ENCODE results near the gene ZSCAN10.
"Not testable (repeated sequence)": the region's sequence is repeated elsewhere in the genome, so short reads cannot be mapped to it uniquely, and the experiment has no call there.

The ZSCAN10 gene

GRCh38 chr16:3085868-3086595, 13.1 kb downstream of the ZSCAN10 start:
- no peak for DNase-seq (ENCODE audit: low read depth in 2 of 2)

- no peak for DNase-seq (ENCODE audit: low read depth in 2 of 2)
These were observed 14.0 kb downstream of the ZSCAN10 start for GRCh38 chr16:3084969-3085670.

GRCh38 chr16:3084491-3084890, 14.6 kb downstream of the ZSCAN10 start:
- no peak for DNase-seq (ENCODE audit: low read depth in 2 of 2)

- DNase-seq (ENCODE audit: low read depth in 2 of 2): not testable (repeated sequence)
These were observed 15.7 kb downstream of the ZSCAN10 start for GRCh38 chr16:3083408-3083807.

GRCh38 chr16:3081957-3082356, 17.1 kb downstream of the ZSCAN10 start:
- not testable (repeated sequence) for DNase-seq (ENCODE audit: low read depth in 2 of 2)

- DNase-seq (ENCODE audit: low read depth in 2 of 2): no peak
These were observed 19.1 kb downstream of the ZSCAN10 start for GRCh38 chr16:3080024-3080423.

- no peak for DNase-seq (ENCODE audit: low read depth in 2 of 2)
These were observed 22.5 kb downstream of the ZSCAN10 start for GRCh38 chr16:3076577-3076976.

- DNase-seq (ENCODE audit: low read depth in 2 of 2): not testable (repeated sequence)
These were observed 23.1 kb downstream of the ZSCAN10 start for GRCh38 chr16:3075946-3076345.

- no peak for DNase-seq (ENCODE audit: low read depth in 2 of 2)
These were observed 23.6 kb downstream of the ZSCAN10 start for GRCh38 chr16:3075523-3075915.

GRCh38 chr16:3074860-3075522, 24.1 kb downstream of the ZSCAN10 start:
- peak; percentile 65 to 70 for DNase-seq (ENCODE audit: low read depth in 2 of 2)

- no peak for DNase-seq (ENCODE audit: low read depth in 2 of 2)
These were observed 25.6 kb downstream of the ZSCAN10 start for GRCh38 chr16:3073448-3073847.

- DNase-seq (ENCODE audit: low read depth in 2 of 2): not testable (repeated sequence)
These were observed 26.4 kb downstream of the ZSCAN10 start for GRCh38 chr16:3072576-3073263.

GRCh38 chr16:3072148-3072547, 26.9 kb downstream of the ZSCAN10 start:
- not testable (repeated sequence) for DNase-seq (ENCODE audit: low read depth in 2 of 2)

GRCh38 chr16:3071655-3072054, 27.4 kb downstream of the ZSCAN10 start:
- no peak for DNase-seq (ENCODE audit: low read depth in 2 of 2)

- DNase-seq (ENCODE audit: low read depth in 2 of 2): no peak
These were observed 28.4 kb downstream of the ZSCAN10 start for GRCh38 chr16:3070608-3071111.

GRCh38 chr16:3069146-3069545, 29.9 kb downstream of the ZSCAN10 start:
- DNase-seq (ENCODE audit: low read depth in 2 of 2): not testable (repeated sequence)

GRCh38 chr16:3068487-3068886, 30.6 kb downstream of the ZSCAN10 start:
- no peak for DNase-seq (ENCODE audit: low read depth in 2 of 2)

GRCh38 chr16:3066440-3066748, 32.7 kb downstream of the ZSCAN10 start:
- no peak for DNase-seq (ENCODE audit: low read depth in 2 of 2)

GRCh38 chr16:3065742-3066439, 33.2 kb downstream of the ZSCAN10 start:
- DNase-seq (ENCODE audit: low read depth in 2 of 2): no peak

GRCh38 chr16:3065069-3065741, 33.9 kb downstream of the ZSCAN10 start, which contains the start of gene IL32:
Gene IL32, plus strand, starts transcription at chr16:3065640. Its CDS starts 172 bp downstream, at chr16:3065812.
- DNase-seq (ENCODE audit: low read depth in 2 of 2): peak; percentile 64 to 65

All from stimulated activated CD8-positive, alpha-beta memory T cell treated with anti-CD3 and anti-CD28 coated beads, Interleukin-7, amount 100 ng/mL, for 4 hours (primary cell).